GM21390 (cell line): ENCODE data around the gene HOMER2.
"Not testable (repeated sequence)": the region's sequence is repeated elsewhere in the genome, so short reads cannot be mapped to it uniquely, and the experiment has no call there.

Experiments
- ATAC-seq: cut with Tn5 transposase; IDR thresholded peaks from one replicate; pipeline ENCODE4 v1.9.1; 2021; ENCODE audit not compliant: unreplicated experiment

Gene HOMER2

DNA sequence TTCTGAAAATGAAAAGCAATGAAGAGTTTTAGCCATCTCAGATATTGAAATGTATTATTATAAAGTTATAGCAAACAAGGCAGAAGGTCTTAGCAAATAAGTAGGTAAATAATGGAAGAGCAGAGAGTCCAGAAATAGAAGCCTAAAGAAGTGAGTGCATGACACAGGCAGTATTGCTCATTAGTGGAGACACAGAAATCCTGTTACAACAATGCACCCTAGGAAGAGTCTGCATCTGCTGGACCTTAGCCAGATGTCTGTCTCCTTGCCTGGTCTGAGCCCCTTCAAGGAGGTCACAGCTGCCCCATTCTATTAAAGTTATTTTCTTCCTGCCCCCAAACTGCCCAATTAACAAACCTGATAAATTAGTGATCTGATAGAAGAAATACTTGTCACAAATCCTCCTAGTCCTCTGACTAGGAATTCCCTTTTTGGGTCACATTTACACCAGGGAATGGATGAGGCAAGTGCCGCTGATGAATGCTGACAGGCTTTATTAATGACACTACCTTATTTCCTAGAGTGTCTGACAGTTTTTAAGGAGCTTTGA, 51.9 kb downstream of the HOMER2 start:
- no peak for ATAC-seq

DNA sequence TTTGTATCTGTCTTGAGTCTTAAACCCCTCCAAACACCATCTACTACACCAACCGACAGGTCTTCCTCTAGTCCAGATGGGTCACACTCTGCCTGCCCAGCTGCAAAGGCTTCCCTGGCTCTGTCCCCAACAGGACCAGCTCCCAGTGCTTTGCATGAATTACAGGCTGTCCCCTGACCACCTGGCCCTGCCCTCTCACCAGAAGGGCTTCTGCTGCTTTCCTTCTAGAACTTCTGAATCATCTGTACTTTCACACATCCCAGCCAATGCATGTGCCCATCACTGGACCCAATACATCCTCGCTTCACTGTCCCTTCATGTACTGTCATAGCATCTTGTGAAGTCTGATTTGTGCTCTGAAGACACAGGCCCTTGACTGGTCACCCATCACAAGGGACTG, 53.6 kb downstream of the HOMER2 start:
- ATAC-seq, result no peak

DNA sequence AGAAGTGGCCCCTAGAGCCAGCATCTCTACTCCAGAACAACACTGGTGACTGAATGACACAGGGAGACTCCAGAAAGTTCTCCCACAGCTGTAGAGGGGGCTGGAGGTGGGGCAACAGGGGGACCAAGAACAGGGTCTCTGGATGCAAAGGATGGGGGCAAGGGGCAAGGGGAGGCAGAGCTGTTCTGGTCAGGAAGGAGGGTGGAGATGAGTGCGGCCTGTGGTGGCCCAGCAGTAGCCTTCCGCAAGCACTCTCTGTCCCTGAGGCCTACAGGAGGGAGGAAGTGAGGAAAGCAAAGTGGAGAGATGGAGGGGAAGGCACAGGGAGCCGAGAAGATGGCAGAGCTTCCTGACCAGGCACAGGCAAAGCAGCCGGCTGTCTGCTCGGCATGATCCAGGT, 56.5 kb downstream of the HOMER2 start:
- no peak for ATAC-seq

DNA sequence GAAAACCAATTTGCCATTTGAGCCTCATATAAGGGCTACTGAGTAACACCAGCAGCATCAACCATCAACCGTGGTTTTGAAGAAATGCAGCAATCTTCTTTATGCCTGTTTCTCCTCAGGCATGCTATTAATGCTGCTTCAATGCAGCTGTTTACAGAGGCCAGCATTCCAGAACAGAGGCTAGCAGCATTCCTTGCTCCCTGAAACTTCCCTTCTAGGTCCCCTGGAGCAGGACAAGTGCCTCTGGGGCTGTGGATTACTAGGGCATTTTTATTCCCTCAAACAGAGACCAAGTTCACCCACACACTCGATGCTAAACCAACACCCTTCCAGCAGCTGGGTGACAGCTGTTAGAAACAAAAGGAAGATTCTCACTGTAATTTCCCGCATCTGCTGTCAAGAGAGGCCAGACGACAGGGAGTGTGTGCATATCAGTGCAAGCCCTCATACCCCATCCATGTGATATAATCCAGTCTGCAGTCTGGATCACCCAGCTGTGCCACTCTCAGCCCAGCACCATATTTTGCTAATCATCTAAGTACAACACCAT, 57.5 kb downstream of the HOMER2 start:
- ATAC-seq, result no peak

DNA sequence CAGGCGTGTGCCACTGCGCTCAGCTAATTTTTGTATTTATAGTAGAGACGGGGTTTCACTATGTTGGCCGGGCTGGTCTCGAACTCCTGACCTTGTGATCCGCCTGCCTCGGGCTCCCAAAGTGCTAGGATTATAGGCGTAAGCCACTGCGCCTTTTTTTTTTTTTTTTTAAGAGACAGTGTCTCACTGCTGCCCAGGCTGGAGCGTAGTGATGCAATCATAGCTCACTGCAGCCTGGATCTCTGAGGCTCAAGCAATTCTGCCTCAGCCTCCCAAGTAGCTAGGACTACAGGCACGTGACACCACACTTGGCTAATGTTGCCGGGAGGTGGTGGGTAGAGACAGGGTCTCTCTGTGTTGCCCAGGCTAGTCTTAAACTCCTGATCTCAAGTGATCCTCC, 59.0 kb downstream of the HOMER2 start:
- ATAC-seq, result not testable (repeated sequence)

DNA sequence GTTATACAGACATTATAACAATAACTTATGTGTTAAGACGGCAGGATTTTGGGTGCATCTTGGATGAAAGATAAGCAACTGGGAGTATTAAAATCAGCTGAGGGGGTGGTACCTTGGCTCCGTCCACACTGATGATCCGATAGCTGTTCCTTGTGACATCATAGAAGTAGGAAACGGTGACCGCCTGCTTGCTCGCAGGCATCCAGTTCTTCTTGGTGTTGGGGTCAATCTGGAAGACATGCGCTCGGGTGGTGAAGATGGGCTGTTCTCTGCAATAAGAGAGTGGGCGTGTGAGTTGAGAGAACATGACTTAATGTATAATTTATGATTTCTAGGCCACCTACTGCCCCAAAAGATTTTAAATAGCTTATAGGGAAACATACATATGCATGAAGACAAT, 59.9 kb downstream of the HOMER2 start:
- no peak for ATAC-seq

DNA sequence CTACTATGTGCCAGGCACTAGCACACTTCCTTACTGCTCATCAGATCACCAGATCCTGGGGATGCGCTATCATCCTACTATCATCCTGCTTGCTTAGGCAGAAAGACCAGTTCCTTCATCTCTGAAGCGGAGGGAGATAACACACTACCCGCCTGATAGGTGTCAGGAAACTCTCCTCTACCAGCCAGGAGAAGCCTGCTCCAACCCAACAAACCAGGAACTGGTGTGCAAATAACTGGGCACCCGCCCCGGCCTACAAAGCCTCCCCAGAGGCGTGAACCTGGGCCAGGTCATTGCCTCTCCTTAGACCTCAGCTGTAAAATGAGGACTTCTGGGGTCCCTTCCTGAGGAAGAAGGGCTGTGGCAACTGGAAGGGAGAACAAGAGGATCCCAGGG, 61.5 kb downstream of the HOMER2 start:
- ATAC-seq, result no peak

DNA sequence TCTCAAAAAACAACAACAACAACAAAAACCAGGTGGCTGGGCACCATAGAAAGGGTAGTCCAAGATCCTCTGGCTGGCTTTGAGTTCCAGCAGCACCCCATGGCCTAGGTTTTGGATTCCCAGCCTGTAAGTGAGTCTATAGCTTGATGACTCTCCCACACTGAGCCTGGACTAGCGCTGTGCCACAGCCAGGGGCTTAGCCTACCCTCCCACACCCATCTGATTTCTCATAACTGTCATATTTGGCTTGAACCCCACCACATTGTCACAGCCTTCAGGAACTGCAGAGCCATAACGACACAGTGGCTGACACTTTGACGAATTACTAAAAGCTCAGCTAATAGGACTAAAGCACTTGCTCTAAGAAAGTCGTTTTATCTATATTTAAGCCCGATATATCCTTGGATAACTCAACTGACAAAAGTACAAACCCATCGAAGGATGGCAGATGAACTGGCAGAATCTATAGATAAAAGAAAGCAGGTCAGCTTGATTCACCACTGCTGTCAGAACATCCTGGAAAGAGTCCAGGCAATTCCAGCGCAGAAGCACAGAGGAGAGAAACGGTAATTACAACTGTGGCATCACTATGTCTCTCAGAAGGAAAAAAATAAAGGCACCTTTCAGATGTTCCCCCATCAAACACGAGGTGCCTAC, 62.1 kb downstream of the HOMER2 start:
- no peak for ATAC-seq

DNA sequence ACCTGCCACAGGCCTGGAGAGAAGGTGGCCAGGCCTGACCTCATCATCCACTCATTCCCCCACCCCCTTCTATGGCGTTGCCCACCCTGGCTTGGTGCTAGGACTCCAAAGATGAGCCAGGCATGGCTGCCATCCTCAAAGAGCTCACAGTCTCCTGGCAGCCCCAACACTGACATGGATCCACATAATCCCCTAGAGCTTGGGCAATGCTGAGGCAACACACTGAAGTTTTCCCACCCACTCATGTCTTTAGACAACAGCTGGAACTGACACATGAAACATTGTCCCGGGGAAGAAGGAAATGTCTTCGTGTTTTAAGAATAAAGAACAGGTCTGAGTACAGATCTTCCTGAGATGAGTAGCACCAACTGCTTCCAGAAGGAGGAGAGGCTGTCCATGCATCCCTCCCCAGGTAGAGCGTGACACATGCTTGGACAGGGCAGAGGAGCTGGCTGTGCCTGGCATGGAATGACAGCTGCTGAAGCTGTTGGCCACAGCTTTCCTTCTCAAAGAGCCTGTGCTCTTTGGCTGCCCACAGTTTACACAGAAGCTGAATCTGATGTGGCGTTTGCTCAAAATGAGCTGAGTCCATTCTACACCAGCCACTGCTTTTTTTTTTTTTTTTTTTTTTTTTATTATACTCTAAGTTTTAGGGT, 70.1 kb downstream of the HOMER2 start:
- no peak for ATAC-seq

DNA sequence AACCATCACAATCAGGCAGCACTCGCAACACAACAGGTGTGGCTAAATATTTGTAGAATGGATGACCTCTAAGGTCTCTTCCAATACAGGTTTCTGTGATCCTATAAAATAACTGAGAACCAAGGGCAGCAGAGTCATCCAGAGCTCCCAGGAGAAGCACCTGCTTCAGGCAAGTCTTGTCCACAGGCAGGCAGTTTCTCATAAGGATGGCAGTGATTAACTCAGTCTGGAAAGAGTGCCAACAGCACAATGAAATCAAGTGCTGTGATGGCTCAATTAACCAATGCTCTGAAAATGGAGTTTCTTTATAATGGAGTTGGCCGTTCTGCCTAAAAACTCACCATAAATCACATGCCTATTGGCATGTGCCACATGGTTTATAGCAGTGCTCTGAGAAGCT, 70.8 kb downstream of the HOMER2 start:
- ATAC-seq, result no peak

DNA sequence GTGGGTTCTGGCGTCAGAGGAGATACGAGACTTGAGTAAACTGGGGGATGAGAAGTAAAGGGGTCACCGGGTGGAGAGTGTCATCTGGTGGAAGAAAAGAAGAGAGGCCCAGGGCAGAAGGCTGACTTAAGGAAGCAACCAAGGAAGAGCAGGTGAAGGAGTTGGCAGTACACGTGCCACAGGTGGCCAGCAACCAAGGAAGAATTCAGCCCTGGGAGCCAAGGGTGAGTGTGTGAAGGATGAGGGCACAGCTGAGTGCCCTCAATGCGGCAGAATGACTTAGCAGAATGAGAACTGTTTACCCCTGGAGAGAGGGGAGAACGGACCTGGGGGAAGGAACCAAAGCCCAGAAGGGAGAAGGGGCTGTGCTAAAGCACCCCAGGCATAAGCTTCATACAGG, 71.8 kb downstream of the HOMER2 start:
- no peak for ATAC-seq

DNA sequence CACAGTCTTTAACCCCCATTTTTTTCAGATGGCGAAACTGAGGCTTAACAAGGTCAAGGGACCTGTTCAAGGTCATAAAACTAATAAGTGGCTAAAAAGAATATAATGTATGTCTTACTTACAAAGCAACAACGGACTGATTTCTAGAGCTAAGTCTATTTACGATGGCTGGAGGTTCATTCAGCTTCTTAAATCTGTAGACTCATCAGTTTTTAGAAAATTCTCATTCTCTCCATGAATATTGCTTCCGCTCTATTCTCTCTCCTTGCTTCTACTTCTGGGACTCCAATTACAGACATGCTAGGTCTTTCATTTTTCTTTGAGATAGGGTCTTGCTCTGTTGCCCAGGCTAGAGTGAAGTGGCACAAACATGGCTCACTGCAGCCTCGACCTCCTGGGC, 74.2 kb downstream of the HOMER2 start:
- ATAC-seq, result no peak

DNA sequence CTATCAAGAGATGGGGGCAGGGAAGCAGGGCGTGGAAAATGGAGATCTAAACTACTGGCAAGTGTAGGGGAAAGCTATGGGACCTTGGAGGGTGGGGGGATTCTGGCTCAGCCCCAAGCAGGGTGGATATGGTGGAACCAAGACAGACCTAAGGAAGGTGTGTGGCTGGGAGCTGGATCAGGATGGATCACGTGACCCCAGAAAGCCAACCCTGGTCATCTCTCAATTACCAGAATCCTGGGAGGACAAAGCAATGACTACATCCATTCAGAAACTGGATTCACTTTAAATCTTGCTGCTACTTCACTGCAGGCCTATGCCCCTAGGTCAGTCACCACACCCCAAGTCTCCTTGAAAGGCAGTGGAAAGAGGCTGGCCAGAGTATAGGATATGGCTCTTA, 74.7 kb downstream of the HOMER2 start:
- ATAC-seq, result no peak

DNA sequence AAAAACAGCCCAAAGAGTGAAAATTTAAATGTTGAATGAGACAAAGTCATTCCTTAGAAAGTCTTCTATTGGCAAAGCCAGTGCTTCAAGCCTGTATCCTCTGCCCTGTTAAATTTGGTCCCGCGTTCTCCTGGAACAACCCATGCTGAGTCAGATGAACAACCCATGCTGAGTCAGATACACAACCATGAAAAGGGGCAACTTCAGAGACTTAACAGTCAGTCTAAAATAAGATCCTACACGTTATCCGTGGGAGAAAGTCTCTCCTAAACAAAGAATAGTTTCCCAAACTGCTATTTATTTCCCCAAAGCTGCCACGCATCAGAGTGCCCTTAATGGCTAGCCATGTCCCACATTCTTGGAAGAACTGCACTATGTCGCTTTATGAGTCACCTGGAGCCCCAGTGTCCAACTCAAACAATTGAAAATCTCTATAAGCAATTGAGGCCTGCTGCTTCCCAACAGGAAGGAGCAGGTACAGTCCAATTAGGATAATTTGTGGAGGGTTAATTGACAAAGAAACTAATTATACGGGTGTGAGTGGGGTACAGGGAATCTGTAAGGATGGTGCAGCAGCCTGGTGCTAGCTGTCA, 77.0 kb downstream of the HOMER2 start:
- ATAC-seq, result no peak

DNA sequence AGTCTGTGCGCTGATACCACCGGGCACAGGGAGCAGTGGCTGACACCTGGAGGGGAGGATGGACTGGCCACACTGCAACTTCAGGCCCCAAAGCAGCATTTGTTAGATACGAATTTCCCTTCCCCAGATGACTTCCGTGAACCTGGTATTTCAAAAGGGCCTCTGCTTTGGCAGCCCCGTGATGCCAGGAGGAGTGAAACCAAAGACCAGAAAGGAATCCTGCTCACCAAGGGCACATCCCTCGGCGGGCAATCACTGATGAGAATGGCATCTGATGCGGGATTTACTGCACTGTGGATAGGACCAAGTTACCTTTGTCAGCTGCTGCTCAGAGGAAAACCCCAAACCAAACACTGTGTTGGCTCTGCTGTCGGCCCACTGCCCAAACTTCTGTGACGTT, 77.6 kb downstream of the HOMER2 start:
- no peak for ATAC-seq

DNA sequence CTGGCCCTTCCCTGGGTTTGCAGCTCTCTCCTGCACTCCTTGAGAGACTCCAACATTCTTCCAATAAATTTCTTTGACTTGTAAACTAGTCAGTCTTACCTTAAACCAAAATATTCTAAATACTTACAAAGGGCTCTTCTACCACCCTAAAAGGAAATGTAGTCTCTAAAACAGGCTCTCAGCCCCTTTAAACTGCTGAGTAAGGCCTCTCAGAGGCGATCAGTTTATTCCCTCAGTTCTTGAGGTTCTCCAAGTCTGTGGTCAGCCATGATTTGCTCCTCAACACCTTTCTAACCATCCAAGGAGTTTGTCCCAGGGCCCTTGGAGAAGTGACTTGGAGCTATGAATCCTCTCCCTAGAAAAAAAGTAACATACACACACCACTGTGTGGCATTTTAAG, 78.3 kb downstream of the HOMER2 start:
- ATAC-seq, result no peak

DNA sequence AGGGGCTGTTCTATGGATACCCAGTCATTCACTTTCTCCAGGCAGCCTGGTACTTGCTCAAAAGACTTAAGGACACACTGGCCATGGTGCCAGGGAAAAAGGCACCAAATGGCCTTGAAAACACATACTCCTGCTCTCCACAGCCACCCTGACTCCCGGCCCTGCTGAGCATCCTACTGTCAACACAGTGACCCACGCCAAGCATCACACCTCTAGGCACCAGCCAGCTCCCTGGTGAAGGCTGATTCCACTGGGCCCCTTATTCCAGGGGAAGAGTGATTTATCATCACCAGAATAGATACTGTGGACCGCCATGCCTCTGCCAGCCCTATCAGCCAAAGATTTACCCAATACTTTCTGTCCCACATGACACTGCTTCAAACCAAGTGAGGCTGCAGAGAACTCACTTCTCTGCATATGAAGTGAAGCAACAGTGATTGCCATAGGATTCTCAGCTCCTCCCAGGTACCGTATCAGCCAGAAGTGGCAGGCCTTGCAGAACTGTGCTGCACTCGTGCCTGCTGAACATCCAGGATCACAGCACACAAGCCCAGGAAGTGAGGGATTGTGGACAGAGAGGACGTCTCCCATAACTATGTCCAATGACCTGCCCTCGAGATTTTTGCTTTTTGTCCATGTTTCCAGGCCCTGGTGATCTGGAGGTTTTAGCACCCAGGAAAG, 79.4 kb downstream of the HOMER2 start:
- no peak for ATAC-seq

DNA sequence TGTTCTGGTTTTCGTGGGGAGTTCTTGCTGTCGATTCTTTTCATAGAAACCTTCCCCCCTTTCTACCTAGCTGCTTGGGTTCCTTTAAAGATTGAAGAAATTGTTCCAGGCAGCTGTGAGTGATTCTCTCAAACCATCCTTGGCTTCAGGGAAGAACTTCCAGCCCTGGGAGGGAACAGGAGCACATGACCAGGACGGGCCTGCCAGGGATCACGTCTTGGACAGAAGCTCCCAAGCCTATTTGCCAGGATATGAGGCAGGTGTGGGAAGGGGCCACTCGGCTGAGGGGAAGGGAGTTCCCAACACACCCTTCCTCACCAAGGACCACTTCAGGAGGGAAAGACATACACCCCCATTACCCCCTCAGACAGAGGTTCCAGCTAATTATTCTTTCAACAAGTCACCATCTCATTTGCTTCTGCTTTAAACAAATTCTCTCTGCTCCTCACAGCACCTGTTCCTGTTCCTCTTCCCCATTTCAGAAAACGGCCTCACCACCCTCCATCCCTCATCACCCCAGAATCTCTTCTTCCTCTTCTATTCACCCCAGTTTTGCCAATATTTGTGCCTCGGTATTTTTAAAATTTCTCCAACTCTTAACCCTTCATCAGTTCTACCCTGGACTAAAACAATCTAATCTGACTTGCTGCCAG, 80.6 kb downstream of the HOMER2 start:
- ATAC-seq, result no peak

DNA sequence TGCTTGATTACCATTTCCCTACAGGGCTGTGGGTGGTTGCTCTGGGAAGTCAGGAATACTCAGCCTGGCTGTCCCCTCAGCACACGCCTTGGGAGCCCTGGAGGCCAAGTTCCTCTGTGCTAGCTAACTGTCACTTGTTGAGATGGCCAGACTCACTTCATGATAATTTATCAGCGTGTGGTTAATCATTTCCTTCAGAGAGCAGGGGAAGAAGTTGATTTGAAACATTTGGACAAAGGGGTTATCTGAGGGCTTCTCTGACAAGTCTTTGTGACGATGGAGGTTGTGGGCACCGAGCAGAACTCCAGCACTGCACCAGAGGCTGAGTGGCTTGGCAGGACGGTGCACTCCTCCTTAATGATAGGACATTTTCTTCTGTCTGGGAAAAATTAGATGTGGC, 81.2 kb downstream of the HOMER2 start:
- no peak for ATAC-seq

DNA sequence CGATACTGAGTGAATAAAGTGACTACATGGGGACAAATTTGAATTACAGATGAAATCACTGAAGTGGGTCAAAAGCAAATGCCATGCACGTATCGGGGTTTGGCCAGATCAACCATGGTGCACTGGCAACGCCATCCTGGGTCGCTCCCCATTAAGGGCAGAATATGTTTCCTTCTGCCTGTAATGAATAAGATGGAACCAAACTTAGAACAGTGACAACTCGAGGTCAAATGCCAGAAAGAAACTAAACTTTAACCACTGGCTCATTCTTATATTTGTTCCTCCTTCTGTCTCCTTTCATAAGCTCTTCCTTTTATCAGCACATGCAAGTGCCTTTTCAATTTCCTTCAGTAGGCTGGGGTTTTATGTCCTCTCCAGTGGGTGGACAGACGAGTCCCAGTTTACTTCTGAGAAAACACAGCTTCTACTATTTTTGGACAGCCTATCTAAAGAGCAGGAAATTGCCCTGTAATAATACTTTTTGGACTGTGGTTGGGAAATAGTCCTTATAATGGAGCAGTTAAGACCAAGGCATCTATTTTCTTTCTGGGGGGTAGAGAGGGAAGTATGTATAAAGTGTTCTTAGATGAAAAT, 81.7 kb downstream of the HOMER2 start:
- no peak for ATAC-seq

DNA sequence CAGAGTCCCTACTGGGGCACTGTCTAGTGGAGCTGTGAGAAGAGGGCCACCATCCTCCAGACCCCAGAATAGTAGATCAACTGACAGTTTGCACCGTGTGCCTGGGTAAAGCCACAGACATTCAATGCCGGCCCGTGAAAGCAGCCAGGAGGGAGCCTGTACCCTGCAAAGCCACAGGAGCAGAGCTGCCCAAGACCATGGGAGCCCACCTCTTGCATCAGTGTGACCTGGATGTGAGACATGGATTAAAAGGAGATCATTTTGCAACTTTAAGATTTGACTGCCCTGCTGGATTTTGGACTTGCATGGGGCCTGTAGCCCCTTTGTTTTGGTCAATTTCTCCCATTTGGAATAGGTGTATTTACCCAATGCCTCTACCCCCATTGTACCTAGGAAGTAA, 86.5 kb downstream of the HOMER2 start:
- not testable (repeated sequence) for ATAC-seq
